ENCODE results near the gene RXRG.

Gene RXRG

GRCh38 chr1:165442053-165442452, 2.9 kb downstream of the RXRG start:
- TF ChIP-seq REST (IDR thresholded peaks at IDR 0.05; ENCODE audit: insufficient read depth in 1 of 2, low read depth in 2 of 2, low read length in 2 of 2), result no peak
- no peak for TF ChIP-seq TAF1 (IDR thresholded peaks at IDR 0.05; ENCODE audit: borderline replicate concordance, insufficient read depth, low read length)
- TF ChIP-seq SIN3A (IDR thresholded peaks at IDR 0.05; ENCODE audit: borderline replicate concordance, insufficient read depth, low read length), result no peak
- TF ChIP-seq FOXP2 (optimal IDR thresholded peaks at IDR 0.05; ENCODE audit: borderline replicate concordance, extremely low read depth, extremely low read length, insufficient read depth), result no peak
- no peak for TF ChIP-seq POLR2AphosphoS5 (IDR thresholded peaks at IDR 0.05; ENCODE audit: low read depth, low read length)

- no peak for TF ChIP-seq POLR2AphosphoS5 (IDR thresholded peaks at IDR 0.05; ENCODE audit: low read depth, low read length)
- no peak for TF ChIP-seq FOXP2 (optimal IDR thresholded peaks at IDR 0.05; ENCODE audit: borderline replicate concordance, extremely low read depth, extremely low read length, insufficient read depth)
- no peak for TF ChIP-seq SIN3A (IDR thresholded peaks at IDR 0.05; ENCODE audit: borderline replicate concordance, insufficient read depth, low read length)
- TF ChIP-seq TAF1 (IDR thresholded peaks at IDR 0.05; ENCODE audit: borderline replicate concordance, insufficient read depth, low read length), result no peak
Observed at GRCh38 chr1:165441166-165441880, 3.6 kb downstream of the RXRG start.

GRCh38 chr1:165439330-165439729, 5.6 kb downstream of the RXRG start:
- TF ChIP-seq FOXP2 (optimal IDR thresholded peaks at IDR 0.05; ENCODE audit: borderline replicate concordance, extremely low read depth, extremely low read length, insufficient read depth) (no peak), POLR2AphosphoS5 (IDR thresholded peaks at IDR 0.05; ENCODE audit: low read depth, low read length) (no peak), REST (IDR thresholded peaks at IDR 0.05; ENCODE audit: insufficient read depth in 1 of 2, low read depth in 2 of 2, low read length in 2 of 2) (no peak), SIN3A (IDR thresholded peaks at IDR 0.05; ENCODE audit: borderline replicate concordance, insufficient read depth, low read length) (no peak), TAF1 (IDR thresholded peaks at IDR 0.05; ENCODE audit: borderline replicate concordance, insufficient read depth, low read length) (no peak)

- TF ChIP-seq SIN3A (IDR thresholded peaks at IDR 0.05; ENCODE audit: borderline replicate concordance, insufficient read depth, low read length), result no peak
- no peak for TF ChIP-seq TAF1 (IDR thresholded peaks at IDR 0.05; ENCODE audit: borderline replicate concordance, insufficient read depth, low read length)
- no peak for TF ChIP-seq REST (IDR thresholded peaks at IDR 0.05; ENCODE audit: insufficient read depth in 1 of 2, low read depth in 2 of 2, low read length in 2 of 2)
- no peak for TF ChIP-seq FOXP2 (optimal IDR thresholded peaks at IDR 0.05; ENCODE audit: borderline replicate concordance, extremely low read depth, extremely low read length, insufficient read depth)
- no peak for TF ChIP-seq POLR2AphosphoS5 (IDR thresholded peaks at IDR 0.05; ENCODE audit: low read depth, low read length)
Observed at GRCh38 chr1:165436994-165437393, 7.9 kb downstream of the RXRG start.

- TF ChIP-seq SIN3A (IDR thresholded peaks at IDR 0.05; ENCODE audit: borderline replicate concordance, insufficient read depth, low read length) (no peak), FOXP2 (optimal IDR thresholded peaks at IDR 0.05; ENCODE audit: borderline replicate concordance, extremely low read depth, extremely low read length, insufficient read depth) (no peak), REST (IDR thresholded peaks at IDR 0.05; ENCODE audit: insufficient read depth in 1 of 2, low read depth in 2 of 2, low read length in 2 of 2) (no peak), POLR2AphosphoS5 (IDR thresholded peaks at IDR 0.05; ENCODE audit: low read depth, low read length) (no peak), TAF1 (IDR thresholded peaks at IDR 0.05; ENCODE audit: borderline replicate concordance, insufficient read depth, low read length) (no peak)
Observed at GRCh38 chr1:165435801-165436200, 9.1 kb downstream of the RXRG start.

Data from PFSK-1 (cell line).